ENCODE measurements around the gene TAS2R13. TPM values are rescaled to one million over a fixed set of nuclear protein-coding genes. Genes with fewer than 3 reads are reported as not detected.

The TAS2R13 gene
- polyA plus RNA-seq, 1 experiment: 0.16 TPM

DNA sequence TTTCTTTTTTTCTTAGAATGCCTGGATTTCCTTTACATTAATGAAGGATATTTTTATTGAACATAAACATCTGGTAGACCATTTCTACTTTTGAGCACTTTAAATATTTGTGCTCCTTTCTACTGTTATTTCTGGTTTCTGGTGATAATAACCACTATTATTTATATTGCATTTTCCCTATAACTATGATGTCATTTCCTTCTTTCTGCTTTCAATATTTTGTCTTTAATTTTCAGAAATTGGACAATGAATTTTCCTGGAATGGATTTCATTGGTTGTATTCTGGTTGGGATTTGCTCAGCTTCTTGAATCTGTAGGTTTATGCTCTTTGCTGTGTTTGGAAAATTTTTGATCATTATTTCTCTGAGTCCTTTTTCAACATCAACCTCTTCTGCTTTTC is 20.1 kb downstream of the TAS2R13 start:
- ChIA-PET POLR2A (no interaction called here), CTCF (no interaction called here)
- Histone ChIP-seq H3K27ac (ENCODE audit: low read depth, low read length) (no peak overlapping the region), H3K27me3 (ENCODE audit: control insufficient read depth, insufficient read depth, low read length) (no peaks in the 10 kb centered on the region), H3K9me3 (ENCODE audit: control insufficient read depth, insufficient read depth, low read length) (no peaks in the 10 kb centered on the region), H3K4me3 (ENCODE audit: low read depth, low read length) (no peak overlapping the region)
- no peak for DNase-seq (ENCODE audit: low read depth, low spot score)
- TF ChIP-seq, protein P1, sequence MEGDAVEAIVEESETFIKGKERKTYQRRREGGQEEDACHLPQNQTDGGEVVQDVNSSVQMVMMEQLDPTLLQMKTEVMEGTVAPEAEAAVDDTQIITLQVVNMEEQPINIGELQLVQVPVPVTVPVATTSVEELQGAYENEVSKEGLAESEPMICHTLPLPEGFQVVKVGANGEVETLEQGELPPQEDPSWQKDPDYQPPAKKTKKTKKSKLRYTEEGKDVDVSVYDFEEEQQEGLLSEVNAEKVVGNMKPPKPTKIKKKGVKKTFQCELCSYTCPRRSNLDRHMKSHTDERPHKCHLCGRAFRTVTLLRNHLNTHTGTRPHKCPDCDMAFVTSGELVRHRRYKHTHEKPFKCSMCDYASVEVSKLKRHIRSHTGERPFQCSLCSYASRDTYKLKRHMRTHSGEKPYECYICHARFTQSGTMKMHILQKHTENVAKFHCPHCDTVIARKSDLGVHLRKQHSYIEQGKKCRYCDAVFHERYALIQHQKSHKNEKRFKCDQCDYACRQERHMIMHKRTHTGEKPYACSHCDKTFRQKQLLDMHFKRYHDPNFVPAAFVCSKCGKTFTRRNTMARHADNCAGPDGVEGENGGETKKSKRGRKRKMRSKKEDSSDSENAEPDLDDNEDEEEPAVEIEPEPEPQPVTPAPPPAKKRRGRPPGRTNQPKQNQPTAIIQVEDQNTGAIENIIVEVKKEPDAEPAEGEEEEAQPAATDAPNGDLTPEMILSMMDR (IDR thresholded peaks at IDR 0.05; ENCODE audit: low read depth, low read length): no peak

DNA sequence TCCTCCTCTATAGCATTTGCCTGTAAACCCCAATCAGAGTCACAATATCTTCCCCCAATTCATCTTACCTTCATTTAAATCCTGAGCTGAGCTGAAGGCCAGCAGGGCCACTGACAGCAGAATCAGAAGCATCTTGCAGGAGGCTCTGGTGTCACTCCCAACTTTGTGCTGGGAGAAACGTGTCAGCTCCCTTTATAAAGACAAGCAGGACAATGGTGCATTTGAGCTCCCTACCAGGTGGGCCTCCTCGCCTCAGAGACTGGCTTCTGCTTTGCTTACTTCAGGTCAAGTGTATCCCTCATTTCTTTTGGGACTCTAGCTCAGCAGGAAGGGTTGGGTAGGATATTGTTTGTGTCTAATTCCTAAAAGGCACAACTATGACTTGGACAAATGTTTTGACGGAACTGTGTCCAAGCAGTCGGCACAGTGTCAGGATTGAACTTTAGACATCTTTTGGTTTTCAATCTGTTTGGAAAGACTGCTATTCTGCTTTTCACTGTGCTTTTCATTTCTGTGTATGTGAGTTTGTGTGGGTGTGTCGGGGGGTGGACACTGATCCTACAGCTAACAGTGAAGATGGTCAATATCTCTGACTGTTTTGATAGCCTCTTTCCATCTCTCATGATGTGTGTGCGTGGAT is 25.2 kb downstream of the TAS2R13 start, which contains the start of gene PRH1:
Gene PRH1, minus strand, starts transcription at position 170 of the 640 bp plus-strand sequence. Its CDS starts 38 bp downstream, at position 132.
- DNase-seq (ENCODE audit: low read depth, low spot score): no peak
- no peaks in the 10 kb centered on the region for H3K27me3 ChIP-seq (ENCODE audit: control insufficient read depth, insufficient read depth, low read length)
- no peak within 1 kb of the TSS for H3K4me3 ChIP-seq (ENCODE audit: low read depth, low read length)
- TF ChIP-seq, protein P1 (IDR thresholded peaks at IDR 0.05; ENCODE audit: low read depth, low read length): no peak
- no peak within 1 kb of the TSS for H3K27ac ChIP-seq (ENCODE audit: low read depth, low read length)
- H3K9me3 ChIP-seq (ENCODE audit: control insufficient read depth, insufficient read depth, low read length): no peaks in the 10 kb centered on the region
- CTCF ChIA-PET: no interaction called here
- POLR2A ChIA-PET: no interaction called here

DNA sequence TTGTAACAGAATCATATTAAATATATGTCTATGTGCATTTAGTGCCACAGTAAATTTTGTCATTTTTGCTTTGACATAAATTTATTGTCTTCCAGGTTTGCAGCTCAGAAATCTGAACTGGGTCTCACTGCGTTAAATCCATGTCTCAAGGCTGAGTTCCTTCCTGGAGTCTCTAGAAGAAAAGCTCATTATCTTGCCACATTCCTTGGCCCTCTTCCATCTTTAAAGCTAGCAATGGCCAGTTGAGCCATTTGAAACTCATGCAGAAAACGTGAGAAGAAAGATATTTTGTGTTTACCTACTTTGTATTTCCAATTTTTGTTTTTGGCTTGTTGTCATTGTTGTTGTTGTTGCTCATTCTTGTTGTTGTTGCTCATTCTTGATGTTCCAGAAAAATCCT is 36.0 kb downstream of the TAS2R13 start:
- no peaks in the 10 kb centered on the region for H3K9me3 ChIP-seq (ENCODE audit: control insufficient read depth, insufficient read depth, low read length)
- CTCF ChIA-PET: no interaction called here
- TF ChIP-seq, protein P1 (IDR thresholded peaks at IDR 0.05; ENCODE audit: low read depth, low read length): no peak
- H3K27ac ChIP-seq (ENCODE audit: low read depth, low read length): no peak overlapping the region
- DNase-seq (ENCODE audit: low read depth, low spot score): no peak
- POLR2A ChIA-PET: no interaction called here
- H3K4me3 ChIP-seq (ENCODE audit: low read depth, low read length): no peak overlapping the region
- H3K27me3 ChIP-seq (ENCODE audit: control insufficient read depth, insufficient read depth, low read length): no peaks in the 10 kb centered on the region

DNA sequence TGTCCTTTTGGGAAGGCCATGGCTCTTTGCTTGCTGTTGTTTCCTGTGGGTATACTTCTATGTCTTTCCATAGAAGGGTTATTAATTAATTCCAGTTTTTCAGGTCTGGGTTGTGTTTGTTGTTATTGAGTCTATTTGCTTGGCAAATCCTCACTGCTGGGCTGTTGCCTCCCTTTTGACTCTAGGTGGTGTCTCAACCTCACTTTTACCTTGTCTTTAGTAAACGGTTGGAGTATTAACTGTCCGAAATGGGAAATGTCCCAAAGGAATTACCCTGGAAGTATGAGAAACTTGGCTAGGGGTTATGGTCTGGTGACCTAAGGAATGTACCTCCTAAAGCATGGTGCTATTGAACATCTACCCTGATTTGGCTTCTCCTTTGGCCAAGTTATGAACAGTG is 42.0 kb downstream of the TAS2R13 start:
- H3K4me3 ChIP-seq (ENCODE audit: low read depth, low read length): no peak overlapping the region
- DNase-seq (ENCODE audit: low read depth, low spot score): no peak
- H3K27me3 ChIP-seq (ENCODE audit: control insufficient read depth, insufficient read depth, low read length): no peaks in the 10 kb centered on the region
- CTCF ChIA-PET: no interaction called here
- TF ChIP-seq, protein P1 (IDR thresholded peaks at IDR 0.05; ENCODE audit: low read depth, low read length): no peak
- POLR2A ChIA-PET: no interaction called here
- no peak overlapping the region for H3K27ac ChIP-seq (ENCODE audit: low read depth, low read length)
- no peaks in the 10 kb centered on the region for H3K9me3 ChIP-seq (ENCODE audit: control insufficient read depth, insufficient read depth, low read length)

DNA sequence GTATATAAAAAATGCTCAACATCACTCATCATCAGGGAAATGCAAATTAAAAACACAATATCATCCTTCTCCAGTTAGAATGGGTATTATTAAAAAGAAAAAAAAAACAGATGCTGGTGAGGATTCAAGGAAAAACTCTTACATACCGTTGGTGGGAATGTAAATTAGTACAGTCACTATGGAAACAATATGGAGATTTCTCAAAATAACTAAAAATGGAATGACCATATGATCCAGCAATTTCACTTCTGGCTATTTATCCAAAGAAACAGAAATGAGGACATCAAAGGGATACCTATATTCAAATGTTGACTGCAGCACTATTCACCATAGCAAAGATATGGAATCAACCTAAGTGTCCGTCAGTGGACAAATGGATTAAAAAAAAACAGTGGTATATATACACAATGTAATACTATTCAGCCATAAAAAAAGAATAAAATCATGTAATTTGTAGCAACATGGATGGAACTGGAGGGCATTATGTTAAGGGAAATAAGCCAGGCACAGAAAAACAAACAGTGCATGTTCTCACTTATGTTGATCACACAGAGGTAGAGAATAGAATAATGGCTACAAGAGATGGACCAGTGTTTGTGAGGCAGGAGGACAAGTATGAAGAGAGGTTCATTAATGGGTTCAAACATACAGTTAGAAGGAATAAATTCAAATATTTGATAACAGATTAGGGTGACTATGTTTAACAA is 45.7 kb downstream of the TAS2R13 start:
- ChIA-PET CTCF (interaction anchor here (0.7 kb wide), 1 partner anchor 11 kb away, joined by 3 read pairs; no protein-coding TSS in a partner anchor), POLR2A (no interaction called here)
- H3K9me3 ChIP-seq (ENCODE audit: control insufficient read depth, insufficient read depth, low read length): no peaks in the 10 kb centered on the region
- no peaks in the 10 kb centered on the region for H3K27me3 ChIP-seq (ENCODE audit: control insufficient read depth, insufficient read depth, low read length)
- H3K27ac ChIP-seq (ENCODE audit: low read depth, low read length): no peak overlapping the region
- TF ChIP-seq, protein P1 (IDR thresholded peaks at IDR 0.05; ENCODE audit: low read depth, low read length): no peak
- DNase-seq (ENCODE audit: low read depth, low spot score): no peak
- H3K4me3 ChIP-seq (ENCODE audit: low read depth, low read length): no peak overlapping the region
